ENCODE results near the gene SERPINE1.
"Not testable (repeated sequence)": the region's sequence is repeated elsewhere in the genome, so short reads cannot be mapped to it uniquely, and the experiment has no call there.

SERPINE1 gene

DNA sequence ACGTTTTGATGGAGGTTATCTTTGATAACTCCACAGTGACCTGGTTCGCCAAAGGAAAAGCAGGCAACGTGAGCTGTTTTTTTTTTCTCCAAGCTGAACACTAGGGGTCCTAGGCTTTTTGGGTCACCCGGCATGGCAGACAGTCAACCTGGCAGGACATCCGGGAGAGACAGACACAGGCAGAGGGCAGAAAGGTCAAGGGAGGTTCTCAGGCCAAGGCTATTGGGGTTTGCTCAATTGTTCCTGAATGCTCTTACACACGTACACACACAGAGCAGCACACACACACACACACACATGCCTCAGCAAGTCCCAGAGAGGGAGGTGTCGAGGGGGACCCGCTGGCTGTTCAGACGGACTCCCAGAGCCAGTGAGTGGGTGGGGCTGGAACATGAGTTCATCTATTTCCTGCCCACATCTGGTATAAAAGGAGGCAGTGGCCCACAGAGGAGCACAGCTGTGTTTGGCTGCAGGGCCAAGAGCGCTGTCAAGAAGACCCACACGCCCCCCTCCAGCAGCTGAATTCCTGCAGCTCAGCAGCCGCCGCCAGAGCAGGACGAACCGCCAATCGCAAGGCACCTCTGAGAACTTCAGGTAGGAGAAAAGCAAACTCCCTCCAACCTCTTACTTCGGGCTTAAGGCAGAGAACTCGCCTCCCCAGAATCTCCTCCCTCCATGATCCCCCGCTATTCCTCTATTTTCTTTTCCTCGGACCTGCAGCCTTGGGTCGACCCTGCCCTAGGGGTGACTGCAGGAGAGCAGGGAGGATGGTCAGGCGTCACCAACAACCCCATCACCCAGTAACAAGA lies at the start of gene SERPINE1:
TSS of gene SERPINE1 (plus strand) at position 454 of the 809 bp plus-strand sequence. CDS start 1,290 bp downstream, outside the sequence.
- DNase-seq (ENCODE audit: low spot score): peak; percentile 91

DNA sequence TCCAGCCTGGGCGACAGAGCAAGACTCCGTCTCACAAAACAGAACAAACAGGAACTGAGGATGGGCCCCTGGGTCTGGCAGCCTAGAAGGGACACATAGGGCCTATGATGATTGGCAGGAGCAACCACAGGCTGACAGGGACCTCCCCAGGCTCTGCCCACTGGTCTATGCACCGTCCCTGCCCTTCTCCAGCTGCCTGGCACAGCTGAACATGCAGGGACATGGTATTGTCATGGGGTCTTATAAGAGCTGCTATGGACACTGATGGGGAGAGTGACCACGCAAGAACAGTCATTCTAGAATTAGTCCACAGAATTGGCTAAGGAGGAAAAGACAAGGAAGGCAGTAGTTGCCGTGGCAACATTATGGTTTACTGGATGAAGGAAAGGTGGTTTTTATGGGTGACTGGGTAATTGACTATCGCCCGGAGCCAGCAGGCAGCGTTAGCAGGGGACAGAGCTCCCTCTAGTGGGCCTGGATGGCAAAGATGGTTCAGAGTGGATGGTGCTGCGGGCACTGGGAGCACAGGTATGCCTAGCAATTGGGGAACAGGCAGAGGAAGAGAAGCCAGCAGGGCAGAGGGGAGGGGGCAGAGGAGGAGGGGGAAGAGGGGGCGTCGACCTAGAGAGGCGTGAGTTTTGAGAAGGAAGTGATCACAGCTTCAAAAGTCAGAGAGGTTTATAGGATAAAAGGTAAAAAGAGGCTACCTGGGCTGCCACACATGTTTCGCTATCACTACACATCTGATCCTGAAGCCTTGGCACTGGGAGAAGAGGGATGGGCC lies 49.4 kb upstream of the SERPINE1 start:
- DNase-seq (ENCODE audit: low spot score): peak; percentile 87

DNA sequence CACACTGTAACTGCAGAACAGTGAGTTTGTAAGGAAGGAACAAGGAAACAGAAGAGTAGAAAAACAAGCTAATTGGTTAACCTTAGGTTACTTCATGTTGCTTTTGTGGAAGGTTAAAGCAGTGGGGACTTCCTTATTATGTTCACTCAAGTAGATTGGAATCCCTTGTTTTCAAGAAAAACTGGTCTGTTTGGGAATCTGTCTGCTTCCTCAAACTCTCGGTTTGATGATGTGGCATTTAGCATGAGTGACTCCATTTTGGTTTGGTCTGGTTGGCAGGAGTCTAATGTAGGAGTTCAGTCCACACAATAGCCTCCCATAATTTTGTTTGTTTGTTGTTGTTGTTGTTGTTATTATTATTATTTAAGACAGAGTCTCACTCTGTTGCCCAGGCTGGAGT lies 45.5 kb upstream of the SERPINE1 start:
- no peak for DNase-seq (ENCODE audit: low spot score)

DNA sequence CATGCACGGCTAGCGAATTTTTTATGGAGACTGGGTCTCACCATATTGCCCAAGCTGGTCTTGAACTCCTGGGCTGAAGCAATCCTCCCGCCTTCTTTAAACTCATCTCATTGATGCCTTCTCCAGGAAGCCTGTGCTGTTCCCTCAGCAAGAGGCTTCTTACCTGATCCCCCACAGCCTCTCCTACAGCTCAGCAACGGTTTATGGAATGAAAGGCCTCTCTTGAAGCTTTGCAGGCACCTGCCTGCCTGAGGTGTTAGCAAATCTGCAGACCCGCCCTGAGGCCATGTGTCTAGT lies 42.1 kb upstream of the SERPINE1 start:
- no peak for DNase-seq (ENCODE audit: low spot score)

DNA sequence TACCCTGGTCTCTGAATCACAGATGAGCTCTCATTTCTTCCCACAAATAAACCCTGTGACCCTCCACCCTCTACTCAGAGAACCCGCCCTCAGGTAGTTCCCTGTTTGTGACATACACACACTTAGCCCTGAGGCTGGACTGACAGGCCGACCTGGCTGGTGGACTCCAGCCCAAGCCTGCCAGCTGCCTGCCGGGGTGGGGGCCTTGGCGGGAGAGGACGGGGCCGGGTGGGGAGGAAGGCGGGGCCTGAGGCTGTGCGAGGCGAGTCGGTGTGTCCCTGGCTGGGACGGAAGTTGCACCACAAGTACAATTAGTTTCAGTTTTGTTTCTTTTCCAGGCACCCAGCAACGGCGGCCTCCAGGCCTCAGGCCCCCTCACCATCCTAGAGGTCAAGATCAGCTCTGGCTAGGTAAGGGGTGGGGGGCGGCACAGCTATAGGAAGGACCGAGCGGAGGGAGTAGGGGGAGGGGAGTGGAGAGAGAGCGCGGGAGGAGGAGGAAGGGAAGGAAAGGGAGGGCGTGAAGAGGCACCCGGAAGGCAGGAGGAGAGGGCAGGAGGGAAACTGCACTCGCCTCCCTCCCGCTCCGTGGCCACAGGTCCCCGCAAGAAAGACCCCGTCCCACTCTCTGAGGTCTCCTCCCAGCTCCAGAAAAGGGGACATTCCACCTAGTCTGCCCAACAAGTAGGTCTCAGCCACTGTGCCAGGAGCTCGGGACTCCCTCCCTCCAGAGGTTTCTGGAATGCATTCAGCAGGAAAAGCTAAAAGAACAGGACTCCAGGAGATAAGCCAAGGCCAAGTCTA lies 41.5 kb upstream of the SERPINE1 start, which contains the start of gene TRIM56:
TSS of gene TRIM56 (plus strand) at position 320 of the 803 bp plus-strand sequence. CDS start 1,832 bp downstream, outside the sequence.
- DNase-seq (ENCODE audit: low spot score): peak; percentile 91

DNA sequence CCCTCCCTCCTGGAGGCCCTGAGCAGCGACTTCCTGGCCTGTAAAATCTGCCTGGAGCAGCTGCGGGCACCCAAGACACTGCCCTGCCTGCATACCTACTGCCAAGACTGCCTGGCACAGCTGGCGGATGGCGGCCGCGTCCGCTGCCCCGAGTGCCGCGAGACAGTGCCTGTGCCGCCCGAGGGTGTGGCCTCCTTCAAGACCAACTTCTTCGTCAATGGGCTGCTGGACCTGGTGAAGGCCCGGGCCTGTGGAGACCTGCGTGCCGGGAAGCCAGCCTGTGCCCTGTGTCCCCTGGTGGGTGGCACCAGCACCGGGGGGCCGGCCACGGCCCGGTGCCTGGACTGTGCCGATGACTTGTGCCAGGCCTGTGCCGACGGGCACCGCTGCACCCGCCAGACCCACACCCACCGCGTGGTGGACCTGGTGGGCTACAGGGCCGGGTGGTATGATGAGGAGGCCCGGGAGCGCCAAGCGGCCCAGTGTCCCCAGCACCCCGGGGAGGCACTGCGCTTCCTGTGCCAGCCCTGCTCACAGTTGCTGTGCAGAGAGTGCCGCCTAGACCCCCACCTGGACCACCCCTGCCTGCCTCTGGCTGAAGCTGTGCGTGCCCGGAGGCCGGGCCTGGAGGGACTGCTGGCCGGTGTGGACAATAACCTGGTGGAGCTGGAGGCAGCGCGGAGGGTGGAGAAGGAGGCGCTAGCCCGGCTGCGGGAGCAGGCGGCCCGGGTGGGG lies 39.4 kb upstream of the SERPINE1 start:
- DNase-seq (ENCODE audit: low spot score): no peak

DNA sequence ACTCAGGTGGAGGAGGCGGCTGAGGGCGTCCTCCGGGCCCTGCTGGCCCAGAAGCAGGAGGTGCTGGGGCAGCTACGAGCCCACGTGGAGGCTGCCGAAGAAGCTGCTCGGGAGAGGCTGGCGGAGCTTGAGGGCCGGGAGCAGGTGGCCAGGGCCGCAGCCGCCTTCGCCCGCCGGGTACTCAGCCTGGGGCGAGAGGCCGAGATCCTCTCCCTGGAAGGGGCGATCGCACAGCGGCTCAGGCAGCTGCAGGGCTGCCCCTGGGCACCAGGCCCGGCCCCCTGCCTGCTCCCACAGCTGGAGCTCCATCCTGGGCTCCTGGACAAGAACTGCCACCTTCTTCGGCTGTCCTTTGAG lies 38.9 kb upstream of the SERPINE1 start:
- no peak for DNase-seq (ENCODE audit: low spot score)

DNA sequence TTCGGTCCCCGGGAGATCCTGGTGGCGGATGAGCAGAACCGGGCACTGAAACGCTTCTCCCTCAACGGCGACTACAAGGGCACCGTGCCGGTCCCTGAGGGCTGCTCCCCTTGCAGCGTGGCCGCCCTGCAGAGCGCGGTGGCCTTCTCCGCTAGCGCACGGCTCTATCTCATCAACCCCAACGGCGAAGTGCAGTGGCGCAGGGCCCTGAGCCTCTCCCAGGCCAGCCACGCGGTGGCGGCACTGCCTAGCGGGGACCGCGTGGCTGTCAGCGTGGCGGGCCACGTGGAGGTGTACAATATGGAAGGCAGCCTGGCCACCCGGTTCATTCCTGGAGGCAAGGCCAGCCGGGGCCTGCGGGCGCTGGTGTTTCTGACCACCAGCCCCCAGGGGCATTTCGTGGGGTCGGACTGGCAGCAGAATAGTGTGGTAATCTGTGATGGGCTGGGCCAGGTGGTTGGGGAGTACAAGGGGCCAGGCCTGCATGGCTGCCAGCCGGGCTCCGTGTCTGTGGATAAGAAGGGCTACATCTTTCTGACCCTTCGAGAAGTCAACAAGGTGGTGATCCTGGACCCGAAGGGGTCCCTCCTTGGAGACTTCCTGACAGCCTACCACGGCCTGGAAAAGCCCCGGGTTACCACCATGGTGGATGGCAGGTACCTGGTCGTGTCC lies 37.9 kb upstream of the SERPINE1 start:
- no peak for DNase-seq (ENCODE audit: low spot score)

DNA sequence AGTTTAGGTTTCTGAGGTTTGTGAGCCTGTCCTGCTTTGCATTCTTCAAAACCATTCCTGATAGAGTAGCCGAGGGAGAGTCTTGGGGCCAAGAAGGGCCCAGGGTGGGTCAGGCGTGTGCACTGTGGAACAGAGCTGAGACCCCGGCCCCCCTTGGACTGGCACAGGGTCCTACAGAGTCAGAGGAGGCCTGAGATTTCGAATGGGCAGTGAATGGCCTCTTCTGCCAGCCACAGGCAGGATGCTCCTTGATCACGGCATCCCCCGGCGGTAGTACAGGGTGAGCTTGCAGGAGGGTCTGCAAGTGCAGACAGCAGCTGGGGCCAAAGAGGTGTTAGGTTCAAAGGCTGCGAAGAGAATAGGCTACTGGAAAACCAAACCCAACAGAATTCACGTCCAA lies 37.0 kb upstream of the SERPINE1 start:
- DNase-seq (ENCODE audit: low spot score): no peak

DNA sequence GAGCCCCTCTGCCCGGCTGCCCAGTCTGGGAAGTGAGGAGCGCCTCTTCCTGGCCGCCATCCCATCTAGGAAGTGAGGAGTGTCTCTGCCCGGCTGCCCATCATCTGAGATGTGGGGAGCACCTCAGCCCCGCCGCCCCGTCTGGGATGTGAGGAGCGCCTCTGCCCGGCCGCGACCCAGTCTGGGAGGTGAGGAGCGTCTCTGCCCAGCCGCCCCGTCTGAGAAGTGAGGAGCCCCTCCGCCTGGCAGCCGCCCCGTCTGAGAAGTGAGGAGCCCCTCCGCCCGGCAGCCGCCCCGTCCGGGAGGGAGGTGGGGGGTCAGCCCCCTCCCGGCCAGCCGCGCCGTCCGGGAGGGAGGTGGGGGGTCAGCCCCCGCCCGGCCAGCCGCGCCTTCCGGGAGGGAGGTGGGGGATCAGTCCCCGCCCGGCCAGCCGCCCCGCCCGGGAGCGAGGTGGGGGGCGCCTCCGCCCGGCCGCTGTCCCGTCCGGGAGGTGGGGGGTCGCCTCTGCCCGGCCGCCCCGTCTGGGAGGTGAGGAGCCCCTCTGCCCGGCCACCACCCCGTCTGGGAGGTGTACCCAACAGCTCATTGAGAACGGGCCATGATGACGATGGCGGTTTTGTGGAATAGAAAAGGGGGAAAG lies 34.5 kb upstream of the SERPINE1 start:
- DNase-seq (ENCODE audit: low spot score): not testable (repeated sequence)

DNA sequence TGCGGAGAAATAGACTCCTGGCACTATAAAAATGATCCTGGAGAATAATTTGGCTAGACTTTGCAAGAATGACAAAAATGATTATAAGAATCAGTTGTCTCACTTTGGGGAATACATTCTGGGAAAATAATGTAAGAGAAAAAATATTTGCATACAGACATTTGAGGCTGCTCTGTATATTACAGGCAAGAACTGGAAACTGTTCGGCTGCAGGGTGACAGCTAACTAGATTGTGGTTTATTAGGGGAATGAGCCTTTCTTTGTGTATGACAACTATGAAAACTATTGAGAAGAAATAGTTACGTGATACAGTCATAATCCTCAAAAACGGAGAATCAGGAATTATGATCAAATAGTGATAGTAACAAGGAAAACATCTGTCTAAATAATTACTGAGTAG lies 33.0 kb upstream of the SERPINE1 start:
- peak; percentile 76 for DNase-seq (ENCODE audit: low spot score)

DNA sequence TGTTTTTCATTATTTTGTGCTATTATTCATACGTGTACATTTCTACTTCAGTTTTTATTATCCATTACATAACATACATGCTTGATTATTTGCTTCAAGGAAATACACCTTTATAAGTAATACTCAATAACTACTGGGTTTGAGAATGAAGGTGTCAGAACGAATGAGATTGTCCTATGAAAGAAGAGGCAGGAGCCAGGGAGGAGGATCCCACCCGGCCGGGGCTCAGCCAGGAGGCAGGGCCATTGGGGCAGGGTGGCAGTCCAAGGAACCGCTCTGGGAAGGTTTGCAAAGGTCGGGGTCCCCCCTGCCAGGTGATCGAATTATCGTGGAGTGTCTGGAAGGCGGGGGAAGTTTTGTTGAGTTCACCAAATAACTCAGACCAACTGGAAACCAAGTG lies 32.5 kb upstream of the SERPINE1 start:
- peak; percentile 13 for DNase-seq (ENCODE audit: low spot score)

DNA sequence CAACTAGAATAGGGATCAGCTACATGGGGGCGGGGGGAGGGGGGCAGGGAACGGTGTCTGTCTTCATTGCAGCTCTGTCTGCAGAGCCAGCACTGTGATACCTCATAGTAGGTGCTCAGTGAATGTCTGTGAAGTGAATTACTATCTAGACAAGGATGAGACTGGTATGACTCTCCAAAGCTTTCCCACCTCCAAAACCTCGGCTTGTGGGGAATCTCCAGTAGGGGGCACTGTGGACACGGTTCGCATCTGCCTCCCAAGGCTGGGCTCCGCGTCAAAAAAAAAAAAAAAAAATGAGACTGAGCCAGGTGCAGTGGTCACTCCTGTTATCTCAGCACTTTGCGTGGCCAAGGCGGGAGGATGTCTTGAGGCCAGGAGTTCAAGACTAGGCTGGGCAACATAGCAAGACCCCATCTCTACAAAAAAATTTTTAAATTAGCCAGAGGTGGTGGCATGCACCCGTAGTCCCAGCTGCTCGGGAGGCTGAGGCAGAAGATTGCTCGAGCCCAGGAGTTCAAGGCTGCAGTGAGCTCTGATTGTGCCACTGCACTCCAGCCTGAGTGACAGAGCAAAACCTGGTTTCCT lies 32.0 kb upstream of the SERPINE1 start:
- DNase-seq (ENCODE audit: low spot score): peak; percentile 62

DNA sequence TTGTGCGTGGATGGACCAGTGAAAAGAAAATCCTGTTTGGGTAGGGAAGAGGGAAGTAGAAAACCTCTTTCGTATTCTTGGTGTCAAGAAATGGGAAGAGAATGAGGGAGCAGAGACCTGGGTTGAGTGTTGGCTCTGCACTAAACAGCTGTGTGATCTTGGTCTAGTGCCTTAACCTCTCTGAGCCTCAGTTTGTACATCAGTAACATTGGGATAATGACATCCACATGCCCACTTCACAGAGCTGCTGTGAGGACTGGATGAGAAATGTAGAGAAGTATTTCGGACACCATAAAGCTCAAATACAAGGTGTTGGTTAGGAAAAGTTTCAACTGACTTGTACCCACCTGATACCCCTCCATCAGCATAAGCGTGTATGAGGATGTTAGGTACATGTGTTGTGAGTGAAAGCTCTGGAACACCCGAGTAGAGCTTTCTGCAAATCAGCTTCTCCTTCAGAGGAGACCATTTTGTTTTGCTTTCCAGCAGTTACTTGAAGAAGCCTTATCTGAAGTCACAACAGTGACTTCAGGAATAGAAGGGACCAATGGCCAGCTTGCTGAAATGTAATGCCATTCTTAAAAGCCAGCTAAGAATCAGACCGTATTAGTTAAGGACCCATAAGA lies 30.5 kb upstream of the SERPINE1 start:
- DNase-seq (ENCODE audit: low spot score): no peak

DNA sequence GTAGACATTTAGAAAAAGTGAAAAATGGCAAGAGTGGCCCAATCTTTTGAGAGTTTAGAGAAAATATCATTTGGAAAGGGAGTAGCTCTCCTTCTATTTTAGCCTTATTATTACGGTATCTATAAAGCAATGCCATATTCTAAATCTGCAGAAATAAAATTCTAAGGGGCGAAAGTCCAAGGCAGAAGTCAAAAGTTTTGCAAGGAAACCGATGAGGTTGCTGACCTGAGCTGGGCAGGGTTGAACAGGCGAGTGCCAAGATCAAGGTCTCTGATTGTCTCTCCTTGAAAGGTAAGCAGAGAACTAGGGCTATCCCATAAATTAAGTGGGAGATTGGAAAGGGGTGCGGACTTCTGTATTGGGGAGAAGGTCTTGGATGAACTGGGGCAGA lies 30.0 kb upstream of the SERPINE1 start:
- no peak for DNase-seq (ENCODE audit: low spot score)

DNA sequence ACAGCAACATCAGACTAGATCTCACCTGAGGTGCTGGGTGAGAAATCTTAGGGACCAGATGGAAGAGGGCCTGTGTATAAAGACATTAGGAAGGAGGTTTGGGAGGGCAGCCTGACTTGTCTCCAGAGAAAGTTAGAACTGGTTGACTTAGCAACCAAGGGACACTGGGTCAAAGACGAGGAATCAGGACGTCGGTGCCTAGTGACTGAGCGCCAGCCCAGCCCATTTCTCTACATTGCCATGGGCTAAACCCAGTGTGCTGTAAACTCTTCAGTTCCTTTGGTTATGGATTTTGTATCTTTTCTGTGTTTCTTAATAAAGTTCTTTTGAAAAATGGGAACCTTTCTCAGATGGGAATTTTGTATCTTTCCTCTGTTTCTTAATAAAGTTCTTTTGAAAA lies 29.3 kb upstream of the SERPINE1 start:
- no peak for DNase-seq (ENCODE audit: low spot score)

DNA sequence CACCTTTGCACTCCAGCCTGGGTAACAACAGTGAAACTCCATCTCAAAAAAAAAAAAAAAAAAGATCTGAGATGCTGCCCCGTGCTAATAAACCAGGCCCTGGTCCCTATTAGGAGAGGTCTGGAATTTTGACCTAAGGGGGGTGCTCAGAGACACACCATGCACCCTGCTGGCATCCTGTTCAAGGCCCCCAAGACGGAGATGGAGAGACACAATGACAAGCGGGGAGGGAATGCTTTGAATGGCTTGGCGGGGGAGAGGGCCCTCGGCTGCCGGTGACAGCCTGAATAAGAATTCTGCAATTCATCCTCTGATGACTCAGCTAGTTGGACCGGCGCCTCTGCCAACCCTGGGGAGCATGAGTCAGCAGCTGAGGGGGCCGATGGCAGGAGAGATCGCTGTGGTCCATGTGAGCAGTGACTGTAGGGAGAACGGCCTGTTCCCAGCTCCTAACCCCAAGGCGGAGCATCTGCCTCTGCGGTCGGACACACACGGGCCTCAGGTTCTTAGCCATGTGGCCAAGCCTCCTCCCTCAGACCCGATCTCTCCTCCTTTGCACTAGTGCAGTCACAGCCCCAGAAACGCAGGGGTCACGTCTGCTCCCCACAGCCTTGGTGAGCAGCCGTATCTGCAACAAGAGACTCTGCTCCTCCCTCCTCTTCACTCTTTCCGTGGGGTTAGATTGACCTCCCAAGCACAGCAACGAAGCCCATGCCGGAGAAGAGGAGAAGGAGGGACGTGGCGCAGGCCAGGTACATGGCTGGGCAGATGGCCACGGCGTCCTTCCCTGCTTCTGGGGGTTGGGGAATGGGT lies 26.7 kb upstream of the SERPINE1 start:
- DNase-seq (ENCODE audit: low spot score): peak; percentile 94

DNA sequence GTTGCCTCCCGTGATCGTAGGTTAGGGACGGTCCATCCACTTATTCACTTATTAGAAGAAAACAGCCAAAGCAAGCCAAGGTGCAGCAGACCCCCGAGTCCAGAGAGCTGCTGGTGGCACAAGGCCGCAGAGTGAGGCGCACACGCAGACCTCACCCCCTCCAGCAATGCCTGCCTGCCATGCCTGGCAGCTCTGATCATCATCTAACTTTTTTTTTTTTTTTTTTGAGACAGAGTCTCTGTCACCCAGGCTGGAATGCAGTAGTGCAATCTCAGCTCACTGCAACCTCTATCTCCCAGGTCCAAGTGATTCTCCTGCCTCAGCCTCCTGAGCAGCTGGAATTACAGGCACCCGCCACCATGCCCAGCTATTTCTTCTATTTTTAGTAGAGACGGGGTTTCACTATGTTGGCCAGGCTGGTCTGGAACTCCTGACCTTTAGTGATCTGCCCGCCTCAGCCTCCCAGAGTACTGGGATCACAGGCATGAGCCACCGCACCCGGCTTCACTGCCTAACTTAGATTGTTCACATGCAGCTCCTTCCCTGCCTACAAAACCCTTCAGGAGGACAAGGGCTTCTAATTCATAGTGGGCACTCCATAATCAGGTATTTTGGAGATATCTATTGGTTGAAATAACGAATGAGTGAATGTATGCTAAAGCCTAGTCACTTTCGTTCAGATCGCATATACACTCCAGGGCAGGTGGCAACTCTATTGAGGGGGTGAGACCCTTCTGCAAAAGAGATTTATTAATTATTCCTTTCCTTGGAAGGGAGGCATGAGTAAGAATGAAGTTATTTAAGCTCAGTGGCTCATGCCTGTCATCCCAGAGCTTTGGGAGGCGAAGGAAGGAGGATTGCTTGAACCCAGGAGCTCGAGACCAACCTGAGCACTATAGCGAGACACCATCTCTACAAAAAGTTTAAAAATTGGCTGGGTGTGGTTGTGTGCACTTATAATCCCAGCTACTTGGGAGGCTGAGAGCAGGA lies 25.8 kb upstream of the SERPINE1 start:
- DNase-seq (ENCODE audit: low spot score): no peak

Data from AG08396 (cell line).